Bronchial epithelial cell (primary cell): ENCODE results near the gene SEMA4A. TPM values are rescaled to one million over a fixed set of nuclear protein-coding genes. Genes with fewer than 3 reads are reported as not detected.

Experiments
- DNase-seq: peaks from one replicate; pipeline ENCODE4 v3.0.0-alpha.2; 2010; ENCODE audit warnings: low read depth
- FAIRE-seq: peaks from 2 replicates; lab custom pipeline; 2011; peaks lifted over from hg19 to GRCh38; lab: Jason Lieb, UNC
- H3K27me3 ChIP-seq: 2 replicates; pipeline ENCODE4 v1.5.1; 2011; ENCODE audit warnings: low read length; ENCODE audit not compliant: control insufficient read depth, insufficient read depth
- H3K36me3 ChIP-seq: 2 replicates; pipeline ENCODE4 v1.5.1; 2011; ENCODE audit warnings: low read length; ENCODE audit not compliant: control insufficient read depth, insufficient read depth
- H3K4me3 ChIP-seq: 2 replicates; pipeline ENCODE4 v1.5.1; 2011; ENCODE audit warnings: mild to moderate bottlenecking, low read depth, low read length, control low read depth
- total RNA-seq: library from RNA; depleted of rRNA; stranded (reverse); fragments of >200 nt; gene quantifications from 2 replicates; pipeline ENCODE4 v1.2.1, GENCODE V29; 2014
- TF ChIP-seq, protein P1 (sequence below): IDR thresholded peaks from 2 replicates; pipeline ENCODE4 v1.5.1; 2011; ENCODE audit warnings: mild to moderate bottlenecking, moderate library complexity, low read length, control low read depth, inconsistent platforms; ENCODE audit not compliant: insufficient read depth, severe bottlenecking

The SEMA4A gene
- total RNA-seq, 1 donor from 2014 or later: 1.8 TPM

DNA sequence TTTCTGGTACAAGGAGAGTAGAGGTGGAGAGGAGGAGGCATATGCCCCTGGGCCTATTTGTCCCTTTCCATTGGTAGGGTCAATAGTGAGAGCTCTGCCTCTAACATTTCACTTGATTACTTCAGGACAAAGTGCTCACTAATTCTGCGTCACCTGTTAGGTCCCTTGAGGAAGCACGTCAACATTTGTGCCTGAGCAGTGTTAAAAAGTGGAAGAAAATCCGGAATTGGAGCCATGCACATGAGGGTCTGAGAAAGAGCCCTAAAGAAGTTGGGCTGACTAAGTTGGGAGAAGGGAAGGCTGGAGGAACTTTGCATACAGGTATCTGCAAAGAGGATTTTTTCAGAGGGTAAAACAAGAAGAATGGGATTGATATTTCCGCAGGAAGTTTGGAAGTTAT is 42.5 kb downstream of the SEMA4A start:
- DNase-seq (no peak), FAIRE-seq (no peak)
- H3K4me3 ChIP-seq: no peak overlapping the region
- H3K27me3 ChIP-seq: no peaks in the 10 kb centered on the region
- peaks cover 8% of the 10 kb centered on the region for H3K36me3 ChIP-seq
- TF ChIP-seq, protein P1, sequence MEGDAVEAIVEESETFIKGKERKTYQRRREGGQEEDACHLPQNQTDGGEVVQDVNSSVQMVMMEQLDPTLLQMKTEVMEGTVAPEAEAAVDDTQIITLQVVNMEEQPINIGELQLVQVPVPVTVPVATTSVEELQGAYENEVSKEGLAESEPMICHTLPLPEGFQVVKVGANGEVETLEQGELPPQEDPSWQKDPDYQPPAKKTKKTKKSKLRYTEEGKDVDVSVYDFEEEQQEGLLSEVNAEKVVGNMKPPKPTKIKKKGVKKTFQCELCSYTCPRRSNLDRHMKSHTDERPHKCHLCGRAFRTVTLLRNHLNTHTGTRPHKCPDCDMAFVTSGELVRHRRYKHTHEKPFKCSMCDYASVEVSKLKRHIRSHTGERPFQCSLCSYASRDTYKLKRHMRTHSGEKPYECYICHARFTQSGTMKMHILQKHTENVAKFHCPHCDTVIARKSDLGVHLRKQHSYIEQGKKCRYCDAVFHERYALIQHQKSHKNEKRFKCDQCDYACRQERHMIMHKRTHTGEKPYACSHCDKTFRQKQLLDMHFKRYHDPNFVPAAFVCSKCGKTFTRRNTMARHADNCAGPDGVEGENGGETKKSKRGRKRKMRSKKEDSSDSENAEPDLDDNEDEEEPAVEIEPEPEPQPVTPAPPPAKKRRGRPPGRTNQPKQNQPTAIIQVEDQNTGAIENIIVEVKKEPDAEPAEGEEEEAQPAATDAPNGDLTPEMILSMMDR: no peak

DNA sequence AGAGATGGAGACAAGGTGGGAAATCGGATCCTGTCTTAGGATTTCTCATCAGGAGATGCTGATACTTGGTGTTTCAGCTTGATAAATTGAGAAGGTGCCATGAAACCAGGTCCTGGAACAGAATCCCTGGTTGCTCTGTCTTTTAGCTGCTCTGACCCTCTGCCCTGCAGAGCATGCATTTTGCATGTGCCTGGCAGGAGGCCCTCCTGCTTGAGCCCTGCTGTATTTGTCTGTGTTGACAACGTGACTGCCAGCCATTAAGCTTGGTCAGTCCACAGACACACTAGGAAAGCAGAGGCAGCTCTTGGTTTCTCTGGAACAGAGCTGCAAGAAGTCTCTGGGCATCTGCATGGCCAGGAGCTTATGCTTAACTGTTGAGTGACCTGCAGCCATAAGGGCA is 43.1 kb downstream of the SEMA4A start:
- TF ChIP-seq, protein P1: no peak
- DNase-seq: no peak
- Histone ChIP-seq H3K27me3 (no peaks in the 10 kb centered on the region), H3K4me3 (no peak overlapping the region), H3K36me3 (peaks cover 8% of the 10 kb centered on the region)
- FAIRE-seq: no peak

- Histone ChIP-seq H3K4me3 (no peak overlapping the region), H3K27me3 (no peaks in the 10 kb centered on the region), H3K36me3 (peaks cover 8% of the 10 kb centered on the region)
- TF ChIP-seq, protein P1: no peak
- no peak for FAIRE-seq
- no peak for DNase-seq
These were observed 45.5 kb downstream of the SEMA4A start for GRCh38 chr1:156198831-156199349.

- no peak overlapping the region for H3K4me3 ChIP-seq
- TF ChIP-seq, protein P1: no peak
- DNase-seq: no peak
- peaks cover 8% of the 10 kb centered on the region for H3K36me3 ChIP-seq
- no peaks in the 10 kb centered on the region for H3K27me3 ChIP-seq
- FAIRE-seq: no peak
These were observed 46.7 kb downstream of the SEMA4A start for GRCh38 chr1:156200044-156200443.

DNA sequence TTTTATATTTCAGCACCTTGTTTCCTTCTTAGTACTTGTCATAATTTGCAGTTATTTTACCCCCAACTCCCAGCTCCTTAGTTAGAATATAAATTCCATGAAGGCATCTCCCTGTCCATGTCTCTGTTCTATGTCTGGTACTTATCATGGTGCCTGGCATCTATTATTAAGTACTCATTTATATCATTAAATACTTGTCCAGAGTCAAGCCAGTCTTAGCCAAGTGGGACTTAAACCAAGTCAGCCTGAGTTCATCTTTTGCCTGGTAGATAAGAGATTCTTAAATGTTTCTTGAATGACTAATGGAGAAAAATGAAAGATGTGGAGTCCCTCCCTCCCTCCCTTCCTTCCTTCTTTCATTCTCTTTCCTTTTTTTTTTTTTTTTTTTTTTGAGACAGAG is 49.9 kb downstream of the SEMA4A start:
- FAIRE-seq (no peak), DNase-seq (peak; percentile 21)
- TF ChIP-seq, protein P1: no peak
- Histone ChIP-seq H3K27me3 (no peaks in the 10 kb centered on the region), H3K4me3 (no peak overlapping the region), H3K36me3 (peaks cover 8% of the 10 kb centered on the region)

DNA sequence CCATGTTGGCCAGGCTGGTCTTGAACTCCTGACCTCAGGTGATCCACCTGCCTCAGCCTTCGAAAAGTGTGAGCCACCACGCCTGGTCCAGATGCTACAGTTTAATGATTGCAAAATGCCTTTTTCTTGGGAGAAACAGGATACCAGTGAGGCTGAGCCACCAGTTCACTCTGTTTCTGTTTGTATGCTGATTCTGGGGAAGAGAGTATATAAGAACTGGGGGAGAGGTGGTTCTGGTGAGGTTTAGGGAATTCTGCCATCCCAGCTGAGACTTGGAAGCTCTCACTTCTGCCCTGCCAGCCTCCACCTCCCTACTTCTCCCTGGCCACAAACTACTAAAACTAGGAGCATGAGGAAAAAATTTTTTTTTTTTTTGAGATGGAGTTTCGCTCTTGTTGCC is 51.3 kb downstream of the SEMA4A start:
- TF ChIP-seq, protein P1: no peak
- H3K36me3 ChIP-seq: peaks cover 5% of the 10 kb centered on the region

More for the DNA sequence above, 51.3 kb downstream of the SEMA4A start:
- Histone ChIP-seq H3K4me3 (no peak overlapping the region), H3K27me3 (no peaks in the 10 kb centered on the region)
- no peak for DNase-seq
- no peak for FAIRE-seq
